ENCODE results near the gene GIPC3.
"Not testable (repeated sequence)": the region's sequence is repeated elsewhere in the genome, so short reads cannot be mapped to it uniquely, and the experiment has no call there.

Gene GIPC3

GRCh38 chr19:3576696-3577443 lies 8.4 kb upstream of the GIPC3 start:
- Histone ChIP-seq H3K4me1 (peaks cover 11% of the 10 kb centered on the region), H3K4me2 (no peak overlapping the region), H3K36me3 (peaks cover 41% of the 10 kb centered on the region), H4K20me1 (peaks cover 45% of the 10 kb centered on the region), H3K9me3 (no peaks in the 10 kb centered on the region), H3K27me3 (no peaks in the 10 kb centered on the region), H3K27ac (no peak overlapping the region), H3K9ac (no peak overlapping the region), H3K4me3 (no peak overlapping the region)
- no peak for TF ChIP-seq Cebpa-rat (IDR thresholded peaks at IDR 0.05)

GRCh38 chr19:3577723-3578344 lies 7.4 kb upstream of the GIPC3 start:
- no peak overlapping the region for H3K4me2 ChIP-seq

GRCh38 chr19:3578390-3578789 lies 6.9 kb upstream of the GIPC3 start:
- no peak for TF ChIP-seq Cebpa-rat (IDR thresholded peaks at IDR 0.05)
- Histone ChIP-seq H3K27me3 (0 out of 2 replicates have a peak, but pooled peaks cover under 1% of the 10 kb centered on the region), H4K20me1 (peaks cover 39% of the 10 kb centered on the region), H3K4me2 (no peak overlapping the region), H3K36me3 (peaks cover 41% of the 10 kb centered on the region), H3K4me1 (peaks cover 6% of the 10 kb centered on the region; the same call in 1 of the 2 replicates), H3K4me3 (no peak overlapping the region), H3K9me3 (no peaks in the 10 kb centered on the region), H3K27ac (no peak overlapping the region), H3K9ac (no peak overlapping the region)

More at GRCh38 chr19:3577723-3578344, 7.4 kb upstream of the GIPC3 start:
- Histone ChIP-seq H3K4me3 (no peak overlapping the region), H3K27me3 (no peaks in the 10 kb centered on the region), H3K27ac (no peak overlapping the region), H3K9me3 (no peaks in the 10 kb centered on the region), H4K20me1 (peaks cover 45% of the 10 kb centered on the region), H3K36me3 (peaks cover 41% of the 10 kb centered on the region), H3K4me1 (peaks cover 6% of the 10 kb centered on the region; the same call in 1 of the 2 replicates), H3K9ac (no peak overlapping the region)
- no peak for TF ChIP-seq Cebpa-rat (IDR thresholded peaks at IDR 0.05)

- Histone ChIP-seq H3K9ac (no peak overlapping the region), H3K27me3 (peaks cover 18% of the 10 kb centered on the region), H3K4me3 (no peak overlapping the region), H3K9me3 (no peaks in the 10 kb centered on the region), H4K20me1 (peaks cover 24% of the 10 kb centered on the region), H3K4me2 (no peak overlapping the region), H3K36me3 (peaks cover 30% of the 10 kb centered on the region), H3K4me1 (peaks cover 9% of the 10 kb centered on the region), H3K27ac (no peak overlapping the region)
- no peak for TF ChIP-seq Cebpa-rat (IDR thresholded peaks at IDR 0.05)
These were observed 4.9 kb upstream of the GIPC3 start for GRCh38 chr19:3580156-3580934.

- H3K4me1 ChIP-seq = peaks cover 12% of the 10 kb centered on the region
- peaks cover 16% of the 10 kb centered on the region for H3K36me3 ChIP-seq
- H4K20me1 ChIP-seq = peaks cover 10% of the 10 kb centered on the region; the same call in 1 of the 2 replicates
- not testable (repeated sequence) for H3K9me3 ChIP-seq, H3K27ac ChIP-seq, H3K4me2 ChIP-seq, H3K4me3 ChIP-seq, H3K9ac ChIP-seq
- H3K27me3 ChIP-seq = peaks cover 33% of the 10 kb centered on the region
These were observed 3.5 kb upstream of the GIPC3 start for GRCh38 chr19:3581792-3582191.

GRCh38 chr19:3584036-3584802 lies 1.1 kb upstream of the GIPC3 start:
- not testable (repeated sequence) for H3K36me3 ChIP-seq, H3K9ac ChIP-seq, H4K20me1 ChIP-seq, H3K4me3 ChIP-seq, H3K4me2 ChIP-seq, H3K9me3 ChIP-seq, H3K27ac ChIP-seq
- Histone ChIP-seq H3K4me1 (peaks cover 12% of the 10 kb centered on the region), H3K27me3 (peaks cover 42% of the 10 kb centered on the region)

- no peaks in the 10 kb centered on the region for H4K20me1 ChIP-seq
- H3K27me3 ChIP-seq = peaks cover 42% of the 10 kb centered on the region
- H3K4me3 ChIP-seq = peak overlapping the region; percentile 65
- H3K4me1 ChIP-seq = peaks cover 12% of the 10 kb centered on the region
- peak overlapping the region; percentile 83 for H3K4me2 ChIP-seq
- no peak for TF ChIP-seq Cebpa-rat (IDR thresholded peaks at IDR 0.05)
- H3K9me3 ChIP-seq = peaks cover 14% of the 10 kb centered on the region
- no peak overlapping the region for H3K27ac ChIP-seq
- no peaks in the 10 kb centered on the region for H3K36me3 ChIP-seq
- peak overlapping the region; percentile 41; the same call in 1 of the 2 replicates for H3K9ac ChIP-seq
These were observed 899 bp downstream of the GIPC3 start for GRCh38 chr19:3586127-3586626.

GRCh38 chr19:3586707-3587346 lies 1.5 kb downstream of the GIPC3 start:
- peaks cover 12% of the 10 kb centered on the region for H3K4me1 ChIP-seq
- H3K4me2 ChIP-seq = no peak overlapping the region
- H3K36me3 ChIP-seq = no peaks in the 10 kb centered on the region
- H3K9me3 ChIP-seq = peaks cover 21% of the 10 kb centered on the region
- peaks cover 42% of the 10 kb centered on the region for H3K27me3 ChIP-seq
- H4K20me1 ChIP-seq = no peaks in the 10 kb centered on the region
- no peak for TF ChIP-seq Cebpa-rat (IDR thresholded peaks at IDR 0.05)
- no peak overlapping the region for H3K27ac ChIP-seq
- no peak overlapping the region for H3K4me3 ChIP-seq
- H3K9ac ChIP-seq = no peak overlapping the region

- peaks cover 28% of the 10 kb centered on the region for H3K9me3 ChIP-seq
- no peak overlapping the region for H3K27ac ChIP-seq
- H3K4me3 ChIP-seq = no peak overlapping the region
- no peaks in the 10 kb centered on the region for H3K36me3 ChIP-seq
- H3K4me1 ChIP-seq = peaks cover 12% of the 10 kb centered on the region
- H3K4me2 ChIP-seq = no peak overlapping the region
- H4K20me1 ChIP-seq = no peaks in the 10 kb centered on the region
- H3K9ac ChIP-seq = no peak overlapping the region
- H3K27me3 ChIP-seq = peaks cover 48% of the 10 kb centered on the region
- no peak for TF ChIP-seq Cebpa-rat (IDR thresholded peaks at IDR 0.05)
These were observed 4.2 kb downstream of the GIPC3 start for GRCh38 chr19:3589439-3589838.

Measured in BLaER1 (cell line).